DMS79 (cell line): ENCODE data around the gene NFRKB.

Experiments used
- DNase-seq: peaks from one replicate; lab custom pipeline; 2025; lab: John Stamatoyannopoulos, UW

Gene NFRKB

DNA sequence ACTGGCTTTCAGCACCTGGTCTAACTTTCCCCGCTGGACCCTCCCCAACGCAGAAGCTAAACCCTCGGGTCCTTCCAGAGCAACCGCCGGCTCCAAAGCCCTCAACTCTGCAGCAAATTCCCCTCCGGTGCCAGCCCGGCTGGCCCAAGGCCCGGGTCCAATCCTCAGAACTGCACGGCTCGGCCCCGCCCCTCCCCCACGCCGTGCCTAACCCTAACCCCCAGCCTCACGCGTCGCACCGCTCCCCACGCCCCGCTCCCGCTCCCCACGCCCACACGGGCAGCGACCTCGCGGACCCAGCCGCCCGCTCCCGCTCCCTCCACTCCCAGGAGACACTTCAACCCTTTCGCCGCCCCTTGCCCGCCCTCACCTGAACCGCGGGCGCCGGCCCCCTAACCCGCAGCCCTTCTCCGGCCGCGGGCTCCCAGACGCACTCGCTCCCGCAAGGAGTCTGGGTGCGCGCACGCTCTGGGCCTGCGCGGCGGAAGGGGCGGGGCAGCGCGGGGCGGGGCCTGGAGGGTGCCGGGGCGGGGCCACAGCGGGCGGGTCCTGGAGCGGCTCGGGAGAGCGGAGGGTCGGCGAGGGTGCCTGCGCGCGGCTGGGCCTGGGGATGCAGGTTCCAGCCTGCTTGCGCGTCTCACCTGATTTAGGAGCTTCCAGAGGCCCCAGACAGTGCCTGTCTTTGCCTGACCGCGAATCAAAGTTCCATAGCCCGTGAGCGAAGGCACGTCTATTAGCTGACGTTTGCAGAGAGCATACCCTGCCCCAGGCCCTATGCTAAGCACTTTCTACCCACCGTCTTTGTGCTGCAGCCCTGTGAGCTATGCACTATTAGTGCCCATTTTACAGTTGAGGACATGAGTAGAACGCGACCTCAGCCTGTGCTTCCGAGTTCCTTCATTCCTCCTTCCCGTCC lies at the start of gene NFRKB:
Gene NFRKB, minus strand, starts transcription at position 453 of the 916 bp plus-strand sequence. CDS start 2,729 bp downstream, outside the sequence.
- DNase-seq = peak; percentile 77

DNA sequence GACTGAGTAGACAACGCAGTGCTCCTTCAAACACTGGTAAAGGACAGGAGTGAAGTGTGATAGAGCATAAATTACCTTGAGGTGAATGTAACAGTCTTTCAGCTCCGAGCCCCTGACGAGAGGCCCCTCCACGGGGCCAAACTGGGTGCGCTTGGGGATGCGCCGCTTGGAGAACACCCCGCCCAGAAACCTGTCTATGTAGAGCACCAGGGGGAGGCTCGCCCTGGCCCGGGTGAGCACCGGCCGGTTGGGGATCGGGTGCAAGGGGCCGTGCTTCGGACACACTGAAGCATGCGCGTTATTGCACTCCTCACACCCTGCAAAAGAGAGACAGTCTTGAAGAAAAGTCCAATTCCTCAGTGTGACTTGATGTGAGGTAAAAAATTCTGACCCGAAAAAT lies 49.3 kb upstream of the NFRKB start:
- no peak for DNase-seq

DNA sequence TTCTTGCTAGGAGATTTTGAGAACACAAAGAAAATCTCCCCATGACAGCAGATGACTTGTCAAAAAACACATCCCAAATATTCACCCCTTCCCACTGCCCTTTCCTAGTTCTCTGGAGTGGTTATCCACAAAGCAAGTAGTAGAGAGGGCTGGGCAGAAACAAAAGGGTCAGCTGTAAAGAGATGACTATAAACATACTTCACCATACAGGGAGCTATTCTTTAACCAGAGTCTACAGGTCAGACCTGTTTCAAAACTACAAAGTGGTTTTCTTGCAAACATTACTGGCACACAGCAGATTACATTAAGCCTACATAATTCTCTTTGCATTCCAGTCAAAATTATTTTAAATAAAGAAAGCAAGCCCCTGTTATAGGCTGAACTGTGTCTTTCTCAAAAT lies 47.7 kb upstream of the NFRKB start:
- no peak for DNase-seq

GRCh38 chr11:129939510-129939909 lies 44.1 kb upstream of the NFRKB start:
- DNase-seq = no peak

DNA sequence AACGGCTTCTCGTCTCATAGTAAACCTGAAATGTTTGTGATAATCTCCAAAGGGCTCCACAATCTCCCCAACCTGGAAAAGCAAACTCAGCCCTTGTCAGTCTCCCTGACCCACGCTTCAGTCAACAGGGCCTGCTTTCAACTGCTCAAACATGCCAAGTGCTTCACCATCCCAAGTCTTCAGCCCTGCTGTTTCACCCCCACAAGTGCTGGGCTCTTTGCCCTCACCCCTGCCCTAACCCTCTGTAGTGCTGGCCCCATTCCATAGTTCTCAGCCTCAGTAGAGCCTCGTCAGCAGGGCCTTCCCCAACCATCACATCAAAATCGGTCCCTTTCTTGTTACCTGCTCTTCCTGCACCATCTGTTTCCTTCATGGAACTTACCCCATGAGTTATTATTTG lies 43.4 kb upstream of the NFRKB start:
- DNase-seq = no peak

- peak; percentile 62 for DNase-seq
These were observed 42.3 kb upstream of the NFRKB start for GRCh38 chr11:129937592-129938238.

DNA sequence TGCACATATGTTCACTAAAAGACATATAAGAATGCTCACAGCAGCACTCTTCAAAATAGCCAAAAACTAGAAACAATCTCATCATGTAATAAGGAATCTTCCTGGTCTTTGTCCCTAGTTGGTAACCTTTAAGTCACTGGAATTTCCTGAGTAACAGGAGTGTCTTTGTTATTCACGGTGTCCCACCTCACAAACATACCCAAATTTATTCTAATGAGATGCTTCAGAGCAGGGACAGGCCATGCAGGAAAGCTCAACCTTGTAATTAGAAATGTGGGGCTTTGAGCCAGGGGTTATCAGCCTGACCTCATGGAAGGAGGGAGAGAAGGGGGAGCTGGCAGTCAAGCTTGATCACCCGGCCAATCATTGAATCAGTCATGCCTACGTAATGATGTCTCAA lies 40.3 kb upstream of the NFRKB start:
- DNase-seq = no peak

GRCh38 chr11:129933891-129934290 lies 38.5 kb upstream of the NFRKB start:
- peak; percentile 84 for DNase-seq

DNA sequence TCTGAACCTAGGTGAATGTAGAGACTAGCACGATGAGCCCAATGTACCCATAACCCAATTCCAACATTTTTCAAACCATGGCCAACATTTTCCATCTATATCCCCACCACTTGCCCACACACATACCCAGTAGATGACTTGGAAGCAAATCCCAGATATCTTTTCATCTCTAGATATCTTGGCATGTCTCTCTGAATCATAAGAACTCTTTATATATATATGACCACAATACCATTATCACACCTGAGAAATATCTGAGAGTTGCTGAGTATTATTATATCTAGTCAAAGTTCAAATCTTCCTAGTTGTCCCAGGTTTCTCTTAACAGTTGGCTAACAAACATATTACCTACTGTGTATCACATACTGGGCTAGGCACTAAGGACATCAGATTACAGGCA lies 37.9 kb upstream of the NFRKB start:
- no peak for DNase-seq

DNA sequence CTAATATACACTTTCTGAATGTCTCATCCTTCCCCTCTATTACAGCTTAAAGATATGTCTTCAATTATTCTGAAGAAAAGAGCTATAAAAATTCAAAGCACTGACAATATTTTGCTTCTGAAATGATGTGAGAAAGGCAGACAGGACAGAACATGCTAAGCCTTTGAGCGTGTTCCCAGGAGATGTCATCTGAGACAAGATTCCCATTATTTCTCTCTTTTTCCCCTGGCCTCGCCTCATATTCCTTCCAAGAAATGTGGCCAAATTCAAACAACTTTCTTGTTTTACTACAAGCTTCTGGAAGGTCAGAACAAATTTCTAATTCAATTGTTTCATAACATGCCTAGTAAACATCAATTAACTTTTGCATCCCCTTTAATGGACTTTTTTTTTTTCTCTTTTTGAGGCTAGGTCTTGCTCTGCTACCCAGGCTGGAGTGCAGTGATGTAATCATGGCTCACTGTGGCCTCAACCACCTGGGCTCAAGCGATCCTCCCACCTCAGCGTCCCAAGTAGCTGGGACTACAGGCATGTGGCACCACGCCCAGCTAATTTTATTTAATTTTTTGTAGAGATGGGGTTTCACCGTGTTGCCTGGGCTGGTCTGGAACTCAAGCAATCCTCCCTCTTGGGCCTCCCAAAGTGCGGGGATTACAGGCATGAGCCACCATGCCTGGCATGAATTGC lies 37.1 kb upstream of the NFRKB start:
- no peak for DNase-seq

DNA sequence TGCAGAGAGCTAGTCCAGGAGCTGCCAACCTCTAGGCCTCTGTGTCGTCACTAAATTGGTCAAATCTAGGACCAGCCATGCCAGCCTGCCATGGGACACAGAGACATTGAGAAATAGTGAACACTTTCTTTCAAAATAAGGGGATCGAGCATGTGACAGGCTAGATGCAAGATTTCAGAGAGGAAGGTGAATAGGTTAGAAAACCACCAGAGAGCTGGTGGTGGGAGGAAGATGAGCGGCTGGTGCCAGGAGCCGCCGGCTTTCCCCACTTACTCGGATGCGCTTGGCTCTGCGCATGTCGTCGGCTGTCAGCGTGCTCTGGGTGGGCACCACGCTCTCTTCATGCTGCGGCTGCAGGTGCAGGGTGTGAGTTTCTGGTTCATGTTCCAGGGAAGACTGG lies 35.4 kb upstream of the NFRKB start:
- no peak for DNase-seq

DNA sequence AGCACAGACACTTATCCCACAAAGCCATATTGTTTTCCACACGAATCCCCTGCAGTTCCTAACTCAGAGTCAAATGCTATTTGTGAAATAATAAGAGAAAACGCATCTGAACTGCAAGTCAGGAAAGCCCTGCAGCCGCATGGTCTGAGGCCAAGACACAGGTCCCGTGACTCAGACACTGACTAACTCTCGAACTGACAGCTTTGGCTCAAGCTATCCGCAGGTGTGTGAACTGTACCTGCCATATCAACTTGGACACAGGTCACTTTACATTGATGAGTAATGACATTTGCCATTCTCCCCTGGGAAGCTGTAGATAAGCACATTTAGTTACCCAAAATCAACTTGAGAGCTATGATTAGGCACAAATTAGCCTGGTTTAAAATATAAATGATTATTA lies 34.9 kb upstream of the NFRKB start:
- no peak for DNase-seq

- DNase-seq = no peak
These were observed 34.3 kb upstream of the NFRKB start for GRCh38 chr11:129929721-129930120.

DNA sequence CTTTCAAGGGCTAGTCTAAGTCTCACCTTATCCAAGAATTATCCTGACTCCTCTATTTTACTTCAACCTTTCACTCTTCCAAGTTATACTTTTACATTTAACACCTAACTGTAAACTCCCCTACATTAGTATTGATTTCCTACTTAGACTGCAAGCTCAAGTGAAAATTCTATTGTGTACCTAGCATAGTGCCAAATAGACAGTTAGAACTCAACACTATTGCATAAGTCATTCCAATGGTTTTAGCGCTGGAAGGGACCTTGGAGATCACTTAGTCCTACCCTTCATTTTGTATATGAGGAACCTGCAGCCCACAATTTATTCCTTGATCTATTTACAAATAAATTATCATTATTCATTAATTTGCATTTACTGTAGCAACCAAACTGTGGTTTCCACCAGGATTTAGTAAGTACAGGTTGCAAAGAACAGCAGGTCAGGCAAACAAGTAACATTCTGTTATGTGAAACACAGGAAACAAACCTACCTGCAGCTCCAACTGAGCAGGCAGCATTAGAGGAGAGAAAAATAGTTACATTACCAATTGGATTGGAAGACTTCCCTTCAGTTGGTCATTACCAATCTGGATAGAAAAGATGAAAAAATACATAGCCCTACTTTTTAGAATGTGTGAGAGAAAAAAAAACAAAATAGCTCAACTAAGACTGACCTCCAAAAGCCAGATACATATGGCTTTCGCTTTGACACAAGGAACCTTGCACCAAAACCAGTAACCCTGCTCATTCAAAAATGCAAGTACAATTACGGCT lies 33.7 kb upstream of the NFRKB start:
- DNase-seq = no peak

DNA sequence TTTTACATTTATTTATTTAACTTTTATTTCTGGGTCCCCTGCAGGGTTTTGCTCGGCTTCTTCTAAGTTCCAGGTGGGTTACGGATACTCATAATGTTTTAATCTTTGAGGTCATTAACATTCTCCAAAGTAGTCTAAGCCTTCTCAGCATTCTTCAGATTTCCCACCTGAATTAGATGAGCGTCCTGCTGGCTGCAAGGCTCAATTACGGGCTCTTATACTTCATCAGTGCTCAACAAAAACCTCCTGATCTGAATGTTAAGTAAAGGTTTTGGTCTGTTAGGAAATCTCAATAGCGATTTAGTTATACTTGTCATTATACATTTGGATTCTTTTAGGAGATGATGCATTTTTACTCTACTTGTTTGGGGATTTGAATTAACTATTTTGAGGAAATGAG lies 27.3 kb upstream of the NFRKB start:
- no peak for DNase-seq

DNA sequence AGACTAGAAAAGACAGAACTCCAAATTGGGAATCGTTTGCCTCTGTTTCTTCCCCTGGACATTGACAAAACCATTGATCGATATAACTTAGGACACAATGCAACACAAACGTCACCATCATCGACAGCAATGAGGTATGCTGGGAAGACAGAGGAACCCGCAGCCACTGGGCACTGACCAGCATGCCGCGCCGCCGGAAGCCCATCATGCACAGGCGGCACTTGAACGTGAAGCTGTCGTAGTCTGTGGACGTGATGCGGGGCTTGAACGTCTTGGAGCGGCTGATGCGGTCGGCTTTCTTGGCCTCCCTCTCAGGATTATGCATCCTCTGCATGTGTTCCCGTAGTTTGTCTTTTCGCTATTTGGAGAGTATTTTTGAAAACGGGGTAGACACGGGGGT lies 23.0 kb upstream of the NFRKB start:
- no peak for DNase-seq

DNA sequence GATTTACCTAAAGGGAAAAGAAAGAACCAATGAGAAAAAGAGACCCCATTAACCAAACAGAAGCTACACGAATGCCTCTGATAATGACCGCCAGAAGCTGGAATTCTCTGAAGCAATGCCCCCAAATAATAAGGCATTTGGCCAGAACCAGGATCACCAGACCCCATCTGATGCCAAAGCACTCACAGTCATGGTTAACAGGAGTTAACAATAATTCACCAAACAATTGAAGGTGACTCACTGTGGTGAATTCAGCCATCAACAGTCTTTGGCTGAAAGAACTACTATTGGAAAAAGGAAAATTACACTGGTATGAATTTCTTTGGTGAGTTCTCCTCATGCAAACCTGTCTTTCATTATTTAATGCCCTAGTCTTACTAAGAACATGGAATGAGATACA lies 21.9 kb upstream of the NFRKB start:
- DNase-seq = no peak

DNA sequence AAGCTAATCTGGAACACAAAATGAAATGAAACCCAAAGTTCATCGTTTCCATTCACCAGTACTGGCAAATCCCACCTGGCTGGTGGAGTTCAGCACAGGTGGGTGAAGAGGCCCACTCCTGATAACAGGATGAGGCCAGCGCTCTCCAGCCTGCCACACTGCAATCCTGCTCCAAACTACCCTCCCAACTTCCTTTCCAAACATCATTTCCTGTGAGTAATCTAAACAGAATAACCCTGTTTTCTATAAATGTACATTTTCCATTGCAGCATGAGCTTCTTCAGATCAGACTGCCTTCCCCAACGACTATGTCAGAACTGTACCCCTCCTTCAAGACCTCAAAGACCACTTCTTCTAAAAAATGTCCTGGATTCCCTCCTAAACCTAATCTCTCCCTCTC lies 15.9 kb upstream of the NFRKB start:
- no peak for DNase-seq

DNA sequence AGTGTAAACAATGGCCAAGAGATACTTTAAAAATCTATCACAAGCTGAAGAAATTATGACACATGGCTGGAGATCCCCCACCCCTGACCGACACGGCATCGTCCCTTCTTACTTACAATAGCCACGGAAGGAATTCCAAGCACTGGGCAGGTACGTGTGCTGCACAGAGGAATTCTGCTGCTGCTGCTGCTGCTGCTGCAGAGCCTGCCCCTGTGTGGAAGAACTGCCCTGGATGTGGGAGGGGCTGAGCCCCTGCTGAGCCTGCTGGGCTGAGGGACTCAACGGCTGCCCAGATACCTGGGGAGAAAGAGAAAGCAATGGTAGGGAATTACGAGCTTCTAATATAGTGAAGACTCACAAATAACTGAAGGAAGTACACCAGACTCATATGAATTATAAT lies 15.0 kb upstream of the NFRKB start:
- no peak for DNase-seq

DNA sequence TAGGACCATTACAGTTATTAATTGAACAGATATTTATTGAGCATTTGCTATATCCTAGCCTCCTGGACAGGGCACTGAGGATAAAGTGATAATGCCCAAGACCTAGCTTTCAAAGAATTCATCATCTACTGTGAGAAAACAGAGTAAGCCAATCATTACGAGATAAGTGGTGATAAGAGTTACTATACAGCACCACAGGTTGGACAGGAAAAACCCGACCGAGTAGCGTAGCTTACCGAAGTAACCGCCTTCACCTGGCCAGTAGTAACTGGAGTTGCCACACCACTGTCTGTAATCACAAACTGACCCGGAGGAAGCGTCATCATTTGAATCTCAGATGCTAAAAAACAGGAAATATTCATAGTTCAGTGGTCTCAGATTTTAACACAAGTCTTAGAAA lies 10.0 kb upstream of the NFRKB start:
- DNase-seq = no peak

GRCh38 chr11:129896062-129896461 lies 684 bp upstream of the NFRKB start:
- DNase-seq = no peak
